Placental epithelial cell (primary cell): Measurements from ENCODE around the gene BMP4. TPM values are rescaled to one million over a fixed set of nuclear protein-coding genes. Genes with fewer than 3 reads are reported as not detected.

Experiments
- small RNA-seq: library from RNA; depleted of rRNA; stranded (forward); fragments of <200 nt; gene quantifications from one replicate; pipeline ENCODE3, GENCODE V24; 2012
- total RNA-seq: library from RNA; depleted of rRNA; stranded (reverse); fragments of >200 nt; gene quantifications from 2 replicates; pipeline ENCODE4 v1.2.3, GENCODE V29; 2012

BMP4 gene
- total RNA-seq = 0.39 TPM in 1 of 2 replicates, not detected in the other

GRCh38 chr14:53956427-53957201 lies at the start of gene BMP4:
Gene BMP4, minus strand, starts transcription at chr14:53956825. Its CDS starts 4,603 bp downstream, at chr14:53952222.

Small RNA genes lying within 50 kb of the gene (small RNA-seq; reads per million reads assigned to genes)
- not detected for gene MIR5580
